Hematopoietic multipotent progenitor cell (in vitro differentiated cells): Measurements from ENCODE around the gene DAZAP1. TPM values are rescaled to one million over a fixed set of nuclear protein-coding genes. Genes with fewer than 3 reads are reported as not detected.

Experiments
- DNase-seq, 3 donors: peaks; one replicate each; pipeline ENCODE4 v3.0.0-alpha.2; 2011 to 2015; ENCODE audit warnings: low read depth in 2 of 3, low spot score in 2 of 3
- total RNA-seq: library from RNA; depleted of rRNA; stranded (reverse); fragments of >200 nt; gene quantifications from one replicate; pipeline ENCODE4 v1.2.3, GENCODE V29; 2012

Gene DAZAP1
- total RNA-seq: 46.9 TPM

DNA sequence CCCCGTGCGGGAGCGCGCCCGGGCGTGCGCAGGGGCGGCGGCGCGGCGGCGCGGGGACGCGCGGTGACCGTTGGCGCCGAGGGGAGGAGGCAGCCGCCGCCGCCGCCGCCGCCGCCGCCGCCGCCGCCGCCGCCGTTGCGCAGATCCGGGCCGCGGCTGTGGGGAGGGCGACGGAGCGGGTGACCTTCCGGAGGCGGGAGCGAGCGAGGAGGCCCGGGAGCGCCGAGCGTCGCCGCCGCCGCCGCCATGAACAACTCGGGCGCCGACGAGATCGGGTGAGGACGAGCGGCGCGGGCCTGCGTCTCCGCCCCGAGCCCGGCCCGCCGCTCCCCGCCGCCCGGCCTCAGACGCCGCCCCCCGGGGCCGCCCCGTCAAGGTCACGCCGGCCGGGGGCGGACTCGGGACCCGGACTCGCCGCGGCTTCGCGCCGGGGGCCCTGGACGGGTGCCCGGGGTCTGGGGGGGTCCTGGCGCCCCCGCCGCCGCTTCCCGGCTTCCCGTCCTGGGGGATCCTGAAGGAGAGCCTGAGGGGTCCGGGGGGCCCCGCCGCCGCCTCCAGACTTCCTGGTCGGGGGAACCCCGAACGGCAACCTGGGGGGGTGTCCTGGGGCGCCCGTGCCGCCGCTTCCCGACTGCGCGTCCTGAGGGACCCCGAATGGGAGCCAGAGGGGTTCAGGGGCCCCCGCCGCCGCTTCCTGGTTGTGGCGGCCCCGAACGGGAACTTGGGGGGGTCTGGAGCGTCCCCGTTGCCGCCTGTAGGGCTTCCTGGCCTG is at the start of gene DAZAP1:
Gene DAZAP1, plus strand, starts transcription at position 59 of the 772 bp plus-strand sequence. Its CDS starts 188 bp downstream, at position 247.
- DNase-seq: peak in 1 of 3 donors; percentile 28

DNA sequence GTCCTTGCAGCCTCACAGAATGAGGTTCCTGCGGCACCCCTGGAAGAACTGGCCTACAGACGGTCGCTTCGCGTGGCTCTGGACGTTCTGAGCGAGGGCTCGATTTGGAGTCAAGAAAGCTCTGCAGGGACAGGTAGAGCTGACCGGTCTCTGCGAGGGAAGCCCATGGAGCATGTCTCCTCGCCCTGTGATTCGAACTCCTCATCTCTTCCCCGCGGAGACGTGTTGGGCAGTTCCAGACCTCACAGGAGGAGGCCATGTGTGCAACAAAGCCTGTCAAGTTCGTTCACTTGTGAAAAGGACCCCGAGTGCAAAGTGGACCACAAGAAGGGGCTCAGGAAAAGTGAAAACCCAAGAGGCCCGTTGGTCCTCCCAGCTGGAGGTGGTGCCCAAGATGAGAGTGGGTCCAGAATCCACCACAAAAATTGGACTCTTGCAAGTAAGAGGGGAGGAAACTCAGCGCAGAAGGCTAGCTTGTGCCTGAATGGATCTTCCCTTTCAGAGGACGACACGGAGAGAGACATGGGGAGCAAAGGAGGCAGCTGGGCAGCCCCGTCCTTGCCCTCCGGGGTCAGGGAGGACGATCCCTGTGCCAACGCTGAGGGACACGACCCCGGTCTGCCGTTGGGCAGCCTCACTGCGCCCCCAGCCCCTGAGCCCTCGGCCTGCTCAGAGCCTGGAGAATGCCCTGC is 47.1 kb upstream of the DAZAP1 start:
- no peak for DNase-seq

GRCh38 chr19:1360818-1361461 is 46.4 kb upstream of the DAZAP1 start:
- no peak for DNase-seq

- DNase-seq: no peak
Observed at GRCh38 chr19:1361601-1362386, 45.6 kb upstream of the DAZAP1 start.

DNA sequence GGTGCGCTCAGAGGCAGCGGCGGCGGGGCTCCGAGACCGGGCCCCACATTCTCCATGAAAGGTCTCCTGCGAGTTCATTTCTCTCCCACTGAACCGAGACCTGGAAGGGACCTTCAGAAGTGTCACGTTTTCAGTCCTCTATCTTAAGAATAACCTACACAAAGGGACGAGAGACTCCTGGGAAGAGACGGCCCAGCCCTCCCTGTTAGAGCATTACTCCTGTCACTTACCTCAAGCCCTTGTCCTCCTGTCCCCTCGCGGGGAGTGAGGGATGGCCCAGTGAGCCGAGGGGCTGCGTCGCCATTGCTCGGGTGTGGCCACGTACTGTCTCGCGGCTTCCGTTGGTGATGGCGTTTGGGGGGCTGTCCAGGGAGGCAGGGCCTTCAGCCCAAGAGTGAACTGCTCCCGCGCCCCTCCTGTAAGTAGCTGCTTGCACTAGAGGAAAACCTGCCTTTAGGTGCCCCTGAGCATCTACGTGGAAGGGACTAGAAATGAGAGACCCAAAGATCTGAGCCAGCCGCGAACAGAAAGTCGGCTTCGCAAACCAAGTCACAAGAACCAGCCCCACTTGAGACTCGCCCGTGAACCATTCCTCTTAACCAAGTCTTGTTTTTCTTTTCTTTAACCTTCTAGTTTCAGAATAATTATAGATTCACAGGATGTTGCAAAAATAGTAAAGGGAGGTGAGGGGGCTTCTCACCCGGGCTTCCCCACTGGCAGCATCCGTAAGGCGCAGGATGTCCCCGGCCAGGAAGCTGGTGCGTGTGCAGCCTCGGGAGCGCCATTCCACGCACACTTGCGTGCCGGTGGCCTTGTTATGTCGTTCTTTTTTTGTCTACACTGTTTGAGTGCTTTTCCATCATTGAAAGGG is 44.8 kb upstream of the DAZAP1 start:
- no peak for DNase-seq

DNA sequence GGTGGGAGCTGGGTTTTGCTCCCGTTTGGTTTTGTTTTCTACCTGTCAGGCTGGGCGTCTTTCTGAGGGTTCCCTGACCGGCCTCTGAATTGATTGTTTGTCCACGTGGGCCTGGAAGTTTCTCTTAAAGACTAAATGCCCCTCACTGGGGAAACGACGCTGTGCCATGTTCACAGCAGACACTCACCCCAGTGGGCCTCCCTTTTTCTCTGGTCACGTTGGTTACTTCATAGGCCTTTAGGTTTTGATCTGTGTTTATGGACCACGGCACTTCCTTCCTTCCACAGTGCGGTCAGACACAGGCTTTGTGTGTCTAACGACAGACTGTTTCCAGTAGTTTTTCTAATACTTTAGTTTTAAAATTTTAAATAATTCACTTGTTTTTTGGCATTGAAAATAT is 43.8 kb upstream of the DAZAP1 start:
- peak in 1 of 3 donors; percentile 63 for DNase-seq

- DNase-seq: peak in 1 of 3 donors; percentile 40
Observed at GRCh38 chr19:1364070-1364704, 43.2 kb upstream of the DAZAP1 start.

- no peak for DNase-seq
Observed at GRCh38 chr19:1365319-1366269, 41.8 kb upstream of the DAZAP1 start.

GRCh38 chr19:1366296-1366695 is 41.1 kb upstream of the DAZAP1 start:
- no peak for DNase-seq

DNA sequence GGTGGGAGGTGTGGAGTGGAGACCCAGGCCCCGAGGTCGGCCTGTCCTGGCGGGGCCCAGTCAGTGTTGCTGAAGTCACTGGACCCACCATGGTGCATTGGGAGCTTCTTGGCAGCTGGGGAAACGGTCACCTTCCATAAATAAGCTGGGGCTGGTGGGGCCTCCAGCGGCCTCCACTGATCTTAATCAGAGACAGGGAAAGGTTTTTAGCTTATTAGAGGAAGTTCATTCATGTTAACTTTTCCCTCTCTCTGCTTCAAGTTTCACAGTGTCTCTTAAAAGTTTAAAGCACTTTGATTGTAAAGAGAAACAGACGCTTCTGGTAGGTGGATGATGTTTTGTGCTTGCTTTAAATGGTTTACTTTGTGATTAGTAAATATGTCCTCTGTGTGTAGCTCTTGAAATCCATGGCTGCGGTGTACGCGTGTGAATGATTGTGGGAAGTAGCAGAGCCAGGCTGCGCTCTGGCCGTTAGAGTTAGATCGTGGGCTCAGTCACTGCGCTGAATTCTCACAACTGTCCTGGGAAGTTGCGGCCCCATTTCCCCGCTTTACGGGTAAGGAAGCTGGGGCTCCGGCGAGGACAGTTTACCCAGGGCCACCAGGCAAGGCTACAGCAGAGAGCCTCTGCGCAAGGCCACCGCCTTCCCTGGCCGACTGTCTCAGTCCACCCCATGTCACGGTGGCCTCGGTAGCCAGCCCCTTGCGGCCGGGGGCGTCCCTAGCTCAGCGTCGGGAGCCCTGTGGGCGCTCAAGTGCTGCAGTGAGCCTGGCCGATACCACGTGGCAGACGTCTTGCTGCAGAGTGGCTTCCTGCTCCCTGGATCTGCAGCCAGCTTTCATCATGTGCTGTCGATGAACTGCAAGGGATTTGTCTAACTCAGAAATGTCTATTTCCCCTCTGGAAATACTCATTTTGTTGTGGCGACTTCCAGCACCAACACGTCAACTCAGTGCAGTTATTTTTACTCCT is 40.2 kb upstream of the DAZAP1 start:
- no peak for DNase-seq

GRCh38 chr19:1369214-1369805 is 38.1 kb upstream of the DAZAP1 start:
- no peak for DNase-seq

- DNase-seq: no peak
Observed at GRCh38 chr19:1370579-1371361, 36.6 kb upstream of the DAZAP1 start.

- no peak for DNase-seq
Observed at GRCh38 chr19:1373042-1373533, 34.3 kb upstream of the DAZAP1 start.

DNA sequence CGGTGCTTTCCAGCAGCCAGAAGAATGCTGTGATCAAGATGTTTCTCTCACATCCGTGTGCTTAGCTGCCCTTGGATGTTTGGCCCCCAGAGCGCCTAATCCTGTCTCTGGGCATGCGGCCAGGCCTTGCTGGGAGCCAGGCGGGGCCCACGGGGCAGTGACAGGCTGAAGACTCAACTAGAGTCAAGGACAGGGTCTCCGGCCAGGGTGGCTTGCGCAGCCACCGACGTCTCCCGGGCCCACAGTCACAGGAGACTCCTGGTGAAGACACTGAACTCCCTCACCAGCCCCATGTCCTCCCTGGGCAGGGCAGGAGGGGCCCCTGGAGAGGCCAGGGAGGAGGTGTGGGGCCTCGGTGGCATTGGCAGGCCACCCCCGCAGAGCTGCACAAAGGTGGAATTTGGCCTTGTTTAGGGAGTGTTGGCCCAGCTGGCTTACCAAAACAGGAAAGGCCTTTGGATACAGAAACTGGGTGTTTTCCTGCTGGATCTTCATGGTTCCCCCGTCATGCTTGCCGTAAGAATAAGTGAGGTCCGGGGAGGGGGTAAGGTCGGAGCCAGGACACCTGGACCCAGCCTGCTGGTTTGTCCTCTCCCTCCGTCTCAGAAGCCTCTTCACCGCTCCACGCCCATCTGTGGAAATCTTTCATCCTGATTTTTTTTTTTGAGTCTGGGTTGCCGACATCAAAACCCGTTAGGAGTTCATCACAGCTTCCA is 33.7 kb upstream of the DAZAP1 start:
- no peak for DNase-seq

- no peak for DNase-seq
Observed at GRCh38 chr19:1374250-1374577, 33.2 kb upstream of the DAZAP1 start.
